ENCODE results near the gene SKAP2. TPM values are rescaled to one million over a fixed set of nuclear protein-coding genes. Genes with fewer than 3 reads are reported as not detected.

Gene SKAP2
- total RNA-seq, 1 donor from 2014 or later = 11.7 TPM

DNA sequence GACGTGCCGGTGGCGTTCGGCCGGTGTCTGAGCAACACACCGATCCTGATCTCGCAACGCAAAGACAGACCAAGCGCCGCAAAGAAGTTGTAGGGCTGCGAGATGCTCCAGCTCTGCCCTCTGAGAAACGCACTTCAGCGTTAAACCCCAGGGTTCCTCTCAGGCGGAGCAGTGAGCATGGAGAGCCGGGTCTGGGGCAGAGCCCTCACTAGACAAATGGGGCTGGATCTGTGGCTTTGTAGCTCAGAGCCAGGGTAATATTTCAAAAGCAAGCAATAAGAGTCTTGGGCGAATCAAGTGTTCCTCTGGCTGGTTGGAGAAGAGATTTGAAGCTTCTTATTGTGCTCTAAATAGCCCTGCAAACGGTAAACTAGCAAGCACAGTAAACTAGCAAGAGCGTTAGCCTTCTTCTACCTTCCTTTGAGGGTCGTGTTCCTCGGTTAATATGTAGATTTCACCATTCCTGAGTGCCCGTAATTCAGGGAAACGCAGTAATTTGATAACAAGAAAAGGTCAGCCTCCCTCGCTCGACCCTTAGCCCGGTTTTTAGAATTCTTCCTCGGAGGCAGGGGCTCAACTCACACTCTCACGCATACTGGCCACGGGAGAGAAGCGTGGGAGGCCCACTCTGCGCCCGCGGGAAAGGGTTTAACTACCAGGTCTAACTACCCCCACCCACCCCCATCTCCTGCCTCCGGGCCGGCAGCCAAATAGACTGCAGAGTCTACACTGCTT, 6.7 kb downstream of the SKAP2 start:
- no peaks in the 10 kb centered on the region for H3K9me3 Mint-ChIP-seq (ENCODE audit: unreplicated experiment)
- H3K27me3 Mint-ChIP-seq (ENCODE audit: unreplicated experiment) = peaks cover 73% of the 10 kb centered on the region
- DNase-seq (ENCODE audit: extremely low spot score, unreplicated experiment) = no peak
- no peaks in the 10 kb centered on the region for H3K36me3 Mint-ChIP-seq (ENCODE audit: unreplicated experiment)
- peaks cover 4% of the 10 kb centered on the region for H3K4me1 Mint-ChIP-seq (ENCODE audit: unreplicated experiment)
- peak overlapping the region; percentile 7 for H3K4me3 Mint-ChIP-seq (ENCODE audit: unreplicated experiment)
- TF ChIP-seq, protein P1, sequence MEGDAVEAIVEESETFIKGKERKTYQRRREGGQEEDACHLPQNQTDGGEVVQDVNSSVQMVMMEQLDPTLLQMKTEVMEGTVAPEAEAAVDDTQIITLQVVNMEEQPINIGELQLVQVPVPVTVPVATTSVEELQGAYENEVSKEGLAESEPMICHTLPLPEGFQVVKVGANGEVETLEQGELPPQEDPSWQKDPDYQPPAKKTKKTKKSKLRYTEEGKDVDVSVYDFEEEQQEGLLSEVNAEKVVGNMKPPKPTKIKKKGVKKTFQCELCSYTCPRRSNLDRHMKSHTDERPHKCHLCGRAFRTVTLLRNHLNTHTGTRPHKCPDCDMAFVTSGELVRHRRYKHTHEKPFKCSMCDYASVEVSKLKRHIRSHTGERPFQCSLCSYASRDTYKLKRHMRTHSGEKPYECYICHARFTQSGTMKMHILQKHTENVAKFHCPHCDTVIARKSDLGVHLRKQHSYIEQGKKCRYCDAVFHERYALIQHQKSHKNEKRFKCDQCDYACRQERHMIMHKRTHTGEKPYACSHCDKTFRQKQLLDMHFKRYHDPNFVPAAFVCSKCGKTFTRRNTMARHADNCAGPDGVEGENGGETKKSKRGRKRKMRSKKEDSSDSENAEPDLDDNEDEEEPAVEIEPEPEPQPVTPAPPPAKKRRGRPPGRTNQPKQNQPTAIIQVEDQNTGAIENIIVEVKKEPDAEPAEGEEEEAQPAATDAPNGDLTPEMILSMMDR (IDR thresholded peaks at IDR 0.05) = no peak
- no peak overlapping the region for H3K27ac Mint-ChIP-seq (ENCODE audit: unreplicated experiment)

GRCh38 chr7:26857170-26857505, 7.3 kb downstream of the SKAP2 start:
- H3K27ac Mint-ChIP-seq (ENCODE audit: unreplicated experiment) = no peak overlapping the region
- TF ChIP-seq, protein P1 (IDR thresholded peaks at IDR 0.05) = no peak
- H3K27me3 Mint-ChIP-seq (ENCODE audit: unreplicated experiment) = peaks cover 69% of the 10 kb centered on the region
- DNase-seq (ENCODE audit: extremely low spot score, unreplicated experiment) = no peak
- peak overlapping the region; percentile 7 for H3K4me3 Mint-ChIP-seq (ENCODE audit: unreplicated experiment)
- H3K9me3 Mint-ChIP-seq (ENCODE audit: unreplicated experiment) = no peaks in the 10 kb centered on the region
- H3K36me3 Mint-ChIP-seq (ENCODE audit: unreplicated experiment) = no peaks in the 10 kb centered on the region
- H3K4me1 Mint-ChIP-seq (ENCODE audit: unreplicated experiment) = peaks cover 4% of the 10 kb centered on the region

- Mint-ChIP-seq H3K27ac (ENCODE audit: unreplicated experiment) (no peak overlapping the region), H3K4me3 (ENCODE audit: unreplicated experiment) (no peak overlapping the region), H3K27me3 (ENCODE audit: unreplicated experiment) (peaks cover 62% of the 10 kb centered on the region), H3K36me3 (ENCODE audit: unreplicated experiment) (no peaks in the 10 kb centered on the region), H3K4me1 (ENCODE audit: unreplicated experiment) (peaks cover 4% of the 10 kb centered on the region), H3K9me3 (ENCODE audit: unreplicated experiment) (no peaks in the 10 kb centered on the region)
- DNase-seq (ENCODE audit: extremely low spot score, unreplicated experiment) = no peak
- TF ChIP-seq, protein P1 (IDR thresholded peaks at IDR 0.05) = no peak
Measured at GRCh38 chr7:26856176-26856985, 8.0 kb downstream of the SKAP2 start.

- no peaks in the 10 kb centered on the region for H3K9me3 Mint-ChIP-seq (ENCODE audit: unreplicated experiment)
- H3K4me1 Mint-ChIP-seq (ENCODE audit: unreplicated experiment) = peaks cover 4% of the 10 kb centered on the region
- TF ChIP-seq, protein P1 (IDR thresholded peaks at IDR 0.05) = no peak
- peaks cover 50% of the 10 kb centered on the region for H3K27me3 Mint-ChIP-seq (ENCODE audit: unreplicated experiment)
- H3K36me3 Mint-ChIP-seq (ENCODE audit: unreplicated experiment) = no peaks in the 10 kb centered on the region
- no peak overlapping the region for H3K27ac Mint-ChIP-seq (ENCODE audit: unreplicated experiment)
- DNase-seq (ENCODE audit: extremely low spot score, unreplicated experiment) = no peak
- no peak overlapping the region for H3K4me3 Mint-ChIP-seq (ENCODE audit: unreplicated experiment)
Measured at GRCh38 chr7:26854876-26855855, 9.2 kb downstream of the SKAP2 start.

Measured in osteocyte (in vitro differentiated cells).